Effector CD8-positive, alpha-beta T cell (primary cell): ENCODE measurements around the gene RABGAP1L.

Experiments used
- DNase-seq: peaks from one replicate; lab custom pipeline; 2025; lab: John Stamatoyannopoulos, UW

RABGAP1L gene

DNA sequence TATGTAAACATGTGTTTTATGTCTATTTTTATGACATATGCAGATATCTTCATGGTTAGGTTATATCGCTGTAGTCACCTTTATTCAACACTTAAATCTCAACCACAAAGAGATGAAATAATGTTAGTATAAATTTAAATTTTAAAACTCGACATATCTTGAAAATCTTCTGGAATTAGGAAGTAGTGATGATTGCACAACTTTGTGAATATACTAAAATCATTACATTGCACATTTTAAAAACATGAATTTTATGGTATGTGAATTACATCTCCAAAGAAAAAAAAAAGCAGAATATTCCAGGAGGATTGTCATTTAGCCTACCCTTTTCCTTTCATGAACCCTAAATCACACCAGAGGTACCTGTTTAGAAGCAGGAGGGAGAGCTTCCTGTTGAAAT is 801.0 kb downstream of the RABGAP1L start:
- no peak for DNase-seq

DNA sequence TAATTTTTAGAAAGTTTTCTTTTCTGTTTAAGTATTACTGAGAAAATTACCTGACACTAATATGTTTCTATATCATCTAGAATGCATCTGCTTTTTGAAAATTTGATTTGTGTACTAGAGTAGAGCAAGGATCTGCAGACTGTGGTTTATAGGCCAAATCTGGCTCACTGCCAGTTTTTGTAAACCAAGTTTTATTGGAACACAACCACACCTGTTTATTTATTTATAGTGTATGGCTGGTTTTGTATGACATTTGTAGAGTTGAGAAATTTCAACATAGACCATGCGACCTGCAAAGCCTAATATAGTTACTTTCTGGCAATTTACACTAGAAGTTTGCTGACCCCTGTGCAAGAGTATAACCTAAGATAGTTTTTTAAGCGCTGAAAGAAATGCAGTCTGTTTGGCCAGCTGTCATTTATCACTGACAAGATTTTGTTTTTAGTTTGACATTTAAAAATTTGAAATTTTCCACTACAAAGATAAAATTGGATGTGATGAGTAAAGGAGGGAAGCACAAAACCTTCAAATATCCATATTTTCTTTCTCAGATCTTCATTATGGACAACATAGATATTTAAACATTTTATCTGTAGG is 804.3 kb downstream of the RABGAP1L start:
- no peak for DNase-seq

GRCh38 chr1:174964261-174964971 is 805.1 kb downstream of the RABGAP1L start:
- DNase-seq: no peak

- DNase-seq: no peak
Measured at GRCh38 chr1:174964972-174965361, 805.6 kb downstream of the RABGAP1L start.

- no peak for DNase-seq
Measured at GRCh38 chr1:174965362-174966007, 806.2 kb downstream of the RABGAP1L start.

- no peak for DNase-seq
Measured at GRCh38 chr1:174966008-174966572, 806.8 kb downstream of the RABGAP1L start.

DNA sequence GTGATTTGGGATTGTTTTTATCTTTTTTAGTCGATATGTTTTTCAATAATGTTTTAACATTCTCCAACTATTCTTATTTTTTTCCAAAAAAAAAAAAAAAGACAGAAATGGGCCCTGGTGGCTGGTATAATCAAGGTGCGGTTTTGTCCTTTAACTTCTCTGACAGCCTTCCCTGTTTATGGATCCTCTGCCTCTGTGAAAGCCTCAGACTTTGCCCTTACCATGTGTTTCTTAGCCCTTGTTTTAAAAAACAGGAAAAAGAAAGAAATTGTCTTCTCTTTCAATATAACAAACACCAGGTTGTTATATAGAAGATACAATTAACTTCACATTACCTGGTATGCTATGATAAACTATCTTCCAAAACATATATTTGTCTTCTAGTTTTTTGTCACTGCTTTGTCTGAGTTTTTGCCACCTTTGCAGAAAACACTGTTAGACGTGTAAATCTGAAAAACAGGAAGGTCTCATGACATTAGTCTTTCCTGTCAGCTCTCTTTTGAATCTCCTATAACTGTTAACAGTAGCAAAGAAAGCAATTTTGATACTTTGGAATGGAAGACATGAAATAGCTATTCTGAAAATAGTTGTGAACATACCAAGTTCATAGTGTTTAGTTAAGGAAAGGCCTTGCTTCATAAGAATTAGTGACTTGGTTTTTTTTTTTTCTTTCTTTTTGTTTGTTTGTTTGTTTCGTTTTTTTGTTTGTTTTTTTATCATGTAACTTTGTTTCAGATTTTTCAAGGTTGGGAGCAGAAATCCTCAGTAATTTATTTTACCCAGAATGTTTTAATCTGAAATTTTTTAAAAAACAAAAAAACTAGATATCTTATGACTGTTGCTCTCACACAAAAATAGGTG is 808.8 kb downstream of the RABGAP1L start:
- DNase-seq: no peak

DNA sequence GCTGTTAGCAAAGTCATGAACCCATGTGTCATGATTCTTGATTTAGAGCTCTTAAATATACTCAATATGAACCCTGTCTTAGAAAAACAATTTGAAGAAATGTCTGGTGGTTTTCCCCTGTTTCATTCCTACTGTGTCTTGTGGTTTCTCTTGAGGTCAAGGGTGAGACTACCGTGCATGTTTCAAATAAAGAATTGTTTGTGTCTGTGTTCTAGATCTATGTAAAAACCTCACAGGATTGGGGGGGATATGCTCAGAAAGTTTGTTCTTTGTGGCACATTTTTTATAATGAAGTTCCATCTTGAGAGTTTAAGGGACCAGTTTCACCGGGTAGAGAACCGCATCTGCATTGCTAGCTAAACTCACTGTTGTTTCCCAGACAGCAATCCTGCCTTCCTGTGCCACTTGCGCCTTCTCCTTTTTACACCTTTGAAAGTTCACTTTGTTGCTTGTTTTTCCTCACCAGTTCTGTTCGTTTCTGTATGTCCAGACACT is 809.5 kb downstream of the RABGAP1L start:
- DNase-seq: no peak

DNA sequence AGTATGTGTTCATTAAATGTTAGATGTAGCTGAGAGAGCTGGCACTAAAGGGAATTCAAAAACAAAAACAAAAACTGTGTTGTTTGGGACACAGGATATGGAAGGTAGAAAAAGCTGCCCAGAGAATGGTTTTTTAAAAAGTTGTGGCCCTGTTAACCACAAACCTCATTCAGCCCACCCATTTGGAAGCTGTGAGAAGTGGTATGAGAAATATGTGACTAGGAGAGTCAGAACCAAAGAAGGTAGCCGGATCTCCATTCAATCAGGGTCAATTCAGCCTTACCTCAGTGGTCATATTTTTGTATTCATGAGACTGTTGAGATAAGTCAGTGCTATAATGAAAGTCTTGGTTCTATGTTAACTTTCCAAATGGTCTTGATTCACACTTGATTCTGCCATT is 810.7 kb downstream of the RABGAP1L start:
- DNase-seq: no peak

DNA sequence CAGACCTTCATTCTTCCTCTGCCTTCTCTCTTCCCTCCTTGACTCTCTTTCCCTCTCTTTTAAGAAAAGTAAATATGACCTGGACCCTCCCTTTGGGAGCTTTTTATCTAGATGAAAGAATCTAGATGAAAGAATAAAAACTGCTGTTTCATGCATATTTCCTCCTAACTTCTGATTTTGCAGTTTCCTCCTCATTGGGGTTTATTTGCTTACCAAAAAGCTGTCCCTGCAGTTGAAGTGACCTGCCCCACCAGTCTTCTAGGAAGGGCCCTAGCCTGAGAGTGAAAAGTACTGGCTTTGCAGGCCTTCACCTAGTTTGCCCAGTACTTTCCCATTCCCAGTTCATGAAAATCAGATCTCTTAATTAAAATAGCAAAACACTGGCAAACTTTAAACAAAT is 812.1 kb downstream of the RABGAP1L start:
- DNase-seq: no peak

- no peak for DNase-seq
Measured at GRCh38 chr1:174971902-174972301, 812.6 kb downstream of the RABGAP1L start.

GRCh38 chr1:174974711-174975119 is 815.4 kb downstream of the RABGAP1L start:
- no peak for DNase-seq

DNA sequence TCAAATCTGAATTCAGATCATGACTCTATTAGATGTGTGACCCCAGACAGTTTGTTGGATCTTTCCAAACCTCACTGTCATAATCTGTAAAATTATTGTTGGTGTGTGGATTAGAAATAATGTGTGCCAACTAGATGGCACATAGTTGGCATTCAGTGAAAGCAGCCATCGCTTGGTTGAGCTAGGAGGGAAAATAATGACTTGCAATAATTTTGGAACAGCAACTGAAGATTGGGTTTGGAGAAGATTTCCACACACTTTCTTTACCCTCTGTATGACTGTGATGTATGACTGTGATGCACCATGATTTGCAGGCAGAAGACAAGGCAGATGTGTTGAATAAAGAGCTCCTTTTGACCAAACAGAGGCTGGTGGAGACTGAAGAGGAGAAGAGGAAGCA is 816.4 kb downstream of the RABGAP1L start:
- no peak for DNase-seq

- no peak for DNase-seq
Measured at GRCh38 chr1:174976436-174977108, 817.3 kb downstream of the RABGAP1L start.

- DNase-seq: no peak
Measured at GRCh38 chr1:174982971-174983689, 823.8 kb downstream of the RABGAP1L start.

DNA sequence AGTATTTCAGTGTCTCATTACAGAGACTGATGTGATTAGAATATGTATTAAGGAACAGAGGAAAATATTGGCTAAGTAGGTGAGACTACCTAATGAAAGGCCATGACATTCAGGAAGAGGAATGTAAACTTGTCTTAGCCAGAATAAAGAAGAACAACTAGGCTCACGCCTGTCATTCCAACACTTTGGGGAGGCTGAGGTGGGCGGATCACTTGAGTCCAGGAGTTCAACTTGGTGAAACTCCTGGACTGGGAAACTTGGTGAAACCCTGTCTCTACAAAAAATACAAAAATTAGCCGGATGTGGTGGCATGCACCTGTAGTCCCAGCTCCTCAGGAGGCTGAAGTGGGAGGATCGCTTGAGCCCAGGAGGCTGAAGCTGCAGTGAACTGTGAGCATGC is 825.6 kb downstream of the RABGAP1L start:
- DNase-seq: no peak

DNA sequence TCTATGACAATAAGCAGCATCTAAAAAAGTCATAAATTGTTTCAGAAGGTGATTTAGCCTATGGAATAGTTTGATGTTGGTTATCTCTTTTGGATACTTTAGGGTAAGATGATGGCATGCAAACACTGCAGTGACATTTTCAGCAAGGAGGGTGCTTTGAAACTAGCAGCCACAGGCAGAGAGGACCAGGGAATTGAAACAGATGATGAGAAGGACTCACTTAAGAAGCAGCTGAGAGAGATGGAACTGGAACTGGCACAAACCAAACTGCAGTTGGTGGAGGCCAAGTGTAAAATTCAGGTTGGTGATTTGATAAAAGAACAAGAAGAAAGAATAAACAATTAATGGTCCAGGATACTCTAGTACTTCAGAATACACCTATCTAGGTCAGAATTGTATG is 829.2 kb downstream of the RABGAP1L start:
- DNase-seq: no peak

DNA sequence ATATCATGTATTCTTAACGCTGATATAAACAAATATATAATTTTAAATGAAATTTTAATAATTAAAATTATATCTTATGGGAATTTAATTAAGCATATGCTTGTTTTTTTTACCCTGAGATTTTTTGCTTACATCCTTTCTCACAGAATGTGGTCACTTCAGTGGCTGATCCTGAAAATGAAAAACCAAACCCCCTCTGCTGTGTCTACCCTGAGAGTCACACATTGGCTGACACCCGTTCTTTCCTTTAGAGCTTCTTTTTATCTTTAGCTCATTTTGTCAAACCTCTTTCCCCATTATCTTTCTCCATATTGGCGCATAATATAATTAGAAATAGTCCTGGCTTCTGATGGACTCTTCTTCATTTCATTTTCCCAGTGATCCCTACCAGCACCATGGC is 829.7 kb downstream of the RABGAP1L start:
- no peak for DNase-seq

DNA sequence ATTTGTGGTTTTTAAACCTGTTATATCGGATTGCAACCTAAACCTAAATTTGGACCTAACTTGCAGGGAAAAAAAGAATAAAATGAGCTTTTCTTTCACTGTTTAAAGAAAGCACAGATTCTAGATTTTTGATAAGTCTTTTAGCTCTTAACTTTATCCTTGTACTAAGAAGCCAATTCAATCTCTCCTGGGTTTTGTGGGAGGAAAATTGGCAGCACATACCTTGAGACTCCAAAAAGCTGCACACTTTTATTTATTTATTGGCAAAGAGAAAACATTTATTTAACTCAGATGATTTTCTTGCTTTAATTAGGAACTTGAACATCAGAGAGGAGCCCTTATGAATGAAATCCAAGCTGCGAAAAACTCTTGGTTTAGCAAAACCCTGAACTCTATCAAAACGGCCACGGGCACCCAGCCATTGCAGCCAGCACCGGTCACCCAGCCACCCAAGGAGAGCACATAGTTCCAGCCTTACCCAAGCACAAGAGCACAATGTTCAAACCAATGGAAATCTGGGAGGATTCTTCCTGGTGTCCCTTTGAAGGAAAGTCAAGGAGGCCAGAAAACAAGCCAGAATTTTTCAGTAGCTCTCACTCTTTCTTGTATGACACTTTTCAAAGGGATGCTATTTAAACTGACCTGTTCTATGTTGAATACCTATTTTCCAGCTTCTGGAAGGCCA is 830.4 kb downstream of the RABGAP1L start:
- DNase-seq: no peak

GRCh38 chr1:174990382-174990999 is 831.2 kb downstream of the RABGAP1L start:
- no peak for DNase-seq
